LNCaP clone FGC (cell line): ENCODE results near the gene KANSL1.

Experiments
- DNase-seq: peaks from one replicate; pipeline ENCODE4 v3.0.0-alpha.2; 2011; ENCODE audit warnings: low read depth
- H3K4me3 ChIP-seq: 2 replicates; pipeline ENCODE4 v1.5.1; 2011; ENCODE audit warnings: mild to moderate bottlenecking, low read depth, low read length, control low read depth
- CTCF ChIP-seq: IDR thresholded peaks from 2 replicates; pipeline ENCODE4 v1.5.1; 2012; ENCODE audit warnings: mild to moderate bottlenecking; ENCODE audit not compliant: control insufficient read depth, insufficient read depth; ENCODE audit errors: extremely low read depth

Gene KANSL1

GRCh38 chr17:45997624-45998023 is 195.6 kb downstream of the KANSL1 start:
- no peak overlapping the region for H3K4me3 ChIP-seq
- TF ChIP-seq CTCF = no peak
- DNase-seq = no peak

- H3K4me3 ChIP-seq = no peak overlapping the region
- no peak for DNase-seq
- TF ChIP-seq CTCF = no peak
These were observed 196.1 kb downstream of the KANSL1 start for GRCh38 chr17:45997166-45997565.

GRCh38 chr17:45996282-45996937 is 196.8 kb downstream of the KANSL1 start:
- TF ChIP-seq CTCF = no peak
- no peak overlapping the region for H3K4me3 ChIP-seq
- no peak for DNase-seq

GRCh38 chr17:45995627-45996270 is 197.5 kb downstream of the KANSL1 start:
- no peak for TF ChIP-seq CTCF
- DNase-seq = no peak
- no peak overlapping the region for H3K4me3 ChIP-seq

GRCh38 chr17:45994987-45995386 is 198.2 kb downstream of the KANSL1 start:
- no peak for TF ChIP-seq CTCF
- no peak for DNase-seq
- no peak overlapping the region for H3K4me3 ChIP-seq

- no peak overlapping the region for H3K4me3 ChIP-seq
- TF ChIP-seq CTCF = no peak
- DNase-seq = no peak
These were observed 199.1 kb downstream of the KANSL1 start for GRCh38 chr17:45993962-45994627.
